Colonic mucosa (tissue), 4 donors: ENCODE measurements around the gene PTPRN2. TPM values are rescaled to one million over a fixed set of nuclear protein-coding genes. Genes with fewer than 3 reads are reported as not detected.

Experiments
- DNase-seq: peaks from one replicate; pipeline ENCODE4 v3.0.0-alpha.2; 2020
- H3K27ac ChIP-seq: fragments of 200-600 bp; one replicate; pipeline ENCODE4 v1.8.0; 2021
- H3K27me3 ChIP-seq: fragments of 200-600 bp; one replicate; pipeline ENCODE4 v1.8.0; 2021
- H3K36me3 ChIP-seq: fragments of 200-600 bp; one replicate; pipeline ENCODE4 v1.8.0; 2021
- H3K4me1 ChIP-seq: fragments of 200-600 bp; one replicate; pipeline ENCODE4 v1.8.0; 2021; ENCODE audit warnings: mild to moderate bottlenecking
- H3K4me3 ChIP-seq: fragments of 200-600 bp; one replicate; pipeline ENCODE4 v1.8.0; 2021
- H3K9ac ChIP-seq, 2 donors: one replicate each; pipeline ENCODE4 v1.7.0; 2013; ENCODE audit warnings: control low read depth in 2 of 2, low read depth in 2 of 2, low read length in 2 of 2
- H3K9me3 ChIP-seq: fragments of 200-600 bp; one replicate; pipeline ENCODE4 v1.8.0; 2021
- intact Hi-C: fragments of 100-400 bp; cut with DNase I; formaldehyde crosslinking; loops from one replicate; pipeline ENCODE4 v1.14.1; 2022
- total RNA-seq, 2 donors: library from RNA; stranded (reverse); fragmentation: NEBNext Ultra II Directional in 1 of 2; extraction: Animal tissue kit (Norgen Biotek cat#: 25700) in 1 of 2; gene quantifications; one replicate each; pipeline ENCODE4 v1.2.1, GENCODE V29; 2021
- TF ChIP-seq, protein P1 (sequence below): fragments of 200-600 bp; IDR thresholded peaks from one replicate; pipeline ENCODE4 v1.8.0; 2022; ENCODE audit warnings: antibody characterized with exemption, mild to moderate bottlenecking
- donor health status: healthy.
- donor health status: DM: no; HTN: no; CAD: no.
- donor health status: DM: no; HTN: no; CAD: no.

Gene PTPRN2
- total RNA-seq, 2 donors from 2014 or later: 14.7 to 21.6 TPM

DNA sequence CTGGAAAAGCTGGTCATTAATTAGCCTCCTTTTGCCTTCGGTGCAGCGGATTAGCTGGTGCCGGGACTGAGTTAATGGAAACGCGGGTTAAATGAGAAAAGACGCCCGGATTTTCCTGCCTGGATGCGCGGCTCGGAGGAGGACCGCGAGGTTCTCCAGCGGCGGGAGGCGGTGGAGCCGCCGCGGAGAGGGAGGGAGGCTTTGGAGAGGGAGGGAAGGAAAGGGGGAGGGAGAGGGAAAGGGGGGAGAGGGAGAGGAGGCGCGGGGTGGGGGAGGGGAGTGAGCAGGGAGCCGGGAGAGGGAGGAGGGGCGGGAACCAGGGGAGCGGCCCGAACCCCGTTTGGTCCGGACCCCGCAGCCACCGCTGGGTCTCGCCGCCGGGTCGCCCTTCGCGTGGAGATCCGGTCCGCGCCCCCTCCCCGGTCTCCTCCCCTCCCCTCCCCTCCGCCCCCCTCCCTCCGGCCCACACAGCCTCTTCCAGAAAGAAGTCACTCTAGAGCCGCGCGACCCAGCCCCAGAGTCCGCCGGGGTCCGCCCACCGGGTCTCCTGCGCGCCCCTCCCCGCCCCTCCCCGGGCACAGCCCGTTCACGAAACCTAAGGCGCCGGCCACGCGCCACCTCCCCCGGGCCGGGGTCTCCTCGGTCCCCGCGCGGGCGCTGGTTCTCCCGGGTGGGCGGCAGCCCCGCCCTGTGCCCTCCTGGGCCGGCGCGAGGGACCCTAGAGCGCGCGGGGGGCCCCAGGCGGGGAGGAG, 903.3 kb downstream of the PTPRN2 start:
- Histone ChIP-seq H3K4me3 (no peak overlapping the region), H3K9ac (no peak overlapping the region), H3K27ac (no peak overlapping the region), H3K27me3 (peaks cover 76% of the 10 kb centered on the region), H3K36me3 (no peaks in the 10 kb centered on the region), H3K4me1 (no peaks in the 10 kb centered on the region), H3K9me3 (no peaks in the 10 kb centered on the region)
- intact Hi-C loops: no loop called here
- TF ChIP-seq, protein P1, sequence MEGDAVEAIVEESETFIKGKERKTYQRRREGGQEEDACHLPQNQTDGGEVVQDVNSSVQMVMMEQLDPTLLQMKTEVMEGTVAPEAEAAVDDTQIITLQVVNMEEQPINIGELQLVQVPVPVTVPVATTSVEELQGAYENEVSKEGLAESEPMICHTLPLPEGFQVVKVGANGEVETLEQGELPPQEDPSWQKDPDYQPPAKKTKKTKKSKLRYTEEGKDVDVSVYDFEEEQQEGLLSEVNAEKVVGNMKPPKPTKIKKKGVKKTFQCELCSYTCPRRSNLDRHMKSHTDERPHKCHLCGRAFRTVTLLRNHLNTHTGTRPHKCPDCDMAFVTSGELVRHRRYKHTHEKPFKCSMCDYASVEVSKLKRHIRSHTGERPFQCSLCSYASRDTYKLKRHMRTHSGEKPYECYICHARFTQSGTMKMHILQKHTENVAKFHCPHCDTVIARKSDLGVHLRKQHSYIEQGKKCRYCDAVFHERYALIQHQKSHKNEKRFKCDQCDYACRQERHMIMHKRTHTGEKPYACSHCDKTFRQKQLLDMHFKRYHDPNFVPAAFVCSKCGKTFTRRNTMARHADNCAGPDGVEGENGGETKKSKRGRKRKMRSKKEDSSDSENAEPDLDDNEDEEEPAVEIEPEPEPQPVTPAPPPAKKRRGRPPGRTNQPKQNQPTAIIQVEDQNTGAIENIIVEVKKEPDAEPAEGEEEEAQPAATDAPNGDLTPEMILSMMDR: no peak
- no peak for DNase-seq

DNA sequence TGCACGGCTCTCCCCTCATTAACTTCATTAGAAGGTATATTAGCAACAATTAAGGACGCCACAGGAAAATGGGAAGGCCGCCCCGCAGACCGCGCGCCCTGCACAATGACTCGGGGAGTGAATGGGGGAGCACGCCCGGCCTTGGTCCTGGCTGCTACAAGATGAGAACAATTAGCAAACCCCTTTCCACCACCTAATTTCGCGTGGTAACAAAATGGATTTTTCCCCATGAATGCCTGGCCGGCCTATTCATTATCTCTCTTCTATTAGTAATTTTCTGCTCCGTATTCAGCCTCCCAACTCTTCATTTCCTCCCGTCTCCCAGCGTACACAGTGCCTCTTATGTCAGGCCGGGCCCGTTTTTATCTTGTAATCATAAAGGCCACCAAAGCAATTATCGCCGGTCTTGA, 903.9 kb downstream of the PTPRN2 start:
- no peaks in the 10 kb centered on the region for H3K9me3 ChIP-seq
- H3K4me1 ChIP-seq: no peaks in the 10 kb centered on the region
- peaks cover 70% of the 10 kb centered on the region for H3K27me3 ChIP-seq
- H3K4me3 ChIP-seq: no peak overlapping the region
- TF ChIP-seq, protein P1: no peak
- intact Hi-C loops: no loop called here
- no peak overlapping the region for H3K9ac ChIP-seq
- no peak overlapping the region for H3K27ac ChIP-seq
- no peaks in the 10 kb centered on the region for H3K36me3 ChIP-seq
- no peak for DNase-seq

DNA sequence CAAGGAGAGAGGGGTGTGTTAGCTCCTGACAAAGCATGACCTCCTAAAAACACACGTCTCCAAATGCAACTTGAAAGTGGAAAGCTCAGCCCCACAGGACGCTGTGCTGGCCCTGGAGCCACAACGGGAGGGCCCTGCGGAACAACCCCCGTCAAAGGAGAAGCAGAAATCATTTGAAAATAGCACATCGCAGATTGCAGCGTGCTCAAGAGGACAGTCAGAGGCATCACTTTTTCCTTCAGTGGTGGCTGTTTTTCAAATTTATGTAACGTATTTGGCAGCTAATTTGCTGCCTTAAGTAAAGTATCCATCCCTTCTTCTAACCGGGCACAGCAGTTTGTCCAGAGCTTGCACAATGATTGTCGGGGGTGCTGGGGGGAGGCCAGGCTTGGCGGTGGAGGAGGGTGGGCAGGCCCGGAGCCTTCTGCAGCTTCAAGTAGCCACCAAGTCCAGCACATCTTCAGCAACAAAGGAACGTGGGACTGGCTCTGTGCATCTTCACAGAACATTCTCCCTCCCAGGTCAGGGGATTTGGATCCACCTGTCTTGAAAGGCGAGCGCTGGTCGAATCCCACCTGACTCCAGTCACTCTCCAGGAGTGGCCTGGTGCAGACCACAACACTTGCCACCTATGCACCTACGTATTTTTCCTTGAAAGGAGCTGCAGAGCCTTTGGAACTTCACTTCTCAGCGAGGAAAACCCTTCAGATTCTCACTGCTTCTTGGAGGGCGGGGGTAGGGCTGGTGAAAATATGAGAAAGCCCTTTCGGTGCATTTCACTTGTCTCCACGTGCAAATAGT, 904.5 kb downstream of the PTPRN2 start:
- no peaks in the 10 kb centered on the region for H3K9me3 ChIP-seq
- no peak overlapping the region for H3K4me3 ChIP-seq
- no peaks in the 10 kb centered on the region for H3K36me3 ChIP-seq
- no peak for DNase-seq
- intact Hi-C loops: no loop called here
- no peak overlapping the region for H3K27ac ChIP-seq
- TF ChIP-seq, protein P1: no peak
- peaks cover 64% of the 10 kb centered on the region for H3K27me3 ChIP-seq
- H3K9ac ChIP-seq: no peak overlapping the region
- H3K4me1 ChIP-seq: no peaks in the 10 kb centered on the region

DNA sequence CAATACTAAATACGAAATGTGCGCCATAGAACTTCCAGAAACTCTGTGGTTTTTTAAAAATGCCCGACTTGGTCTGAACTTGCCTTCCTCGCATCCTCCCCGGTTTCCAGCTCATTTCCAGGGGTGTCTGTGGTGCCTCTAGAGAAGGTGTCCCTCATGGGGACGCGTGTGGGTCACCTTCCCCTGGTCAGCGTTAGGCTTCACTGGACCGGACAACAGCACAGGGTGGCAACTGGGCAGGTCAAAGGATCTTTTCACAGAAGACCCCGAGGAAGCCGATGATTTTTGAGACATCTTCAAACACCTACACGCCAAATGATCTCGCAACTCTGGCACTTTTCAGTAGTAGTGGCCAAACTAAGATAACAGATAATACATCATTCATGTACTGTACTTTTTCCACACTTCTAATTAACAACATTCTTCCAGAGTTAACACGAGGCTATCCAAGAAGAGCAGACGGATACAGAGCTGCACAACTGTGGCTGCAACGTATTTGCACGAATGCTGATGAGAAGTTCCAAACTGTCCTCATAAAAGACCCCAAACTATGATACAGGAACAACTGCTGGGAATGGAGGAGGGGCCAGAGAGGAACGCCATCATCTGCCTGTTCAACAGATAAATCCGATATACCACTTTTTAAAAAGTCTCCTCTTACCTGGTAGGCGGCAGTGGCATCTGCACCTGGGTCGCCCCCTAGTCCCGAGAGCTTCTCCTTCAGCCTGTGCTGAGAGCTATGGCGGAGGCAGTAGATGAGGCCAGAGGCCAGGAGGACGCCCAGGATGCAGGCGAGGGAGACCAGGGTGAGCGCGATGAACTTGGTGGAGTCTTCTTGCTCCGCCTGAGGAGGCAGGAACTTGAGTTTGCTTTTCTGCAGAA, 905.3 kb downstream of the PTPRN2 start:
- TF ChIP-seq, protein P1: no peak
- intact Hi-C loops: no loop called here
- Histone ChIP-seq H3K4me3 (no peak overlapping the region), H3K27ac (no peak overlapping the region), H3K27me3 (peaks cover 55% of the 10 kb centered on the region), H3K9ac (no peak overlapping the region), H3K4me1 (no peaks in the 10 kb centered on the region), H3K9me3 (no peaks in the 10 kb centered on the region), H3K36me3 (no peaks in the 10 kb centered on the region)
- no peak for DNase-seq

DNA sequence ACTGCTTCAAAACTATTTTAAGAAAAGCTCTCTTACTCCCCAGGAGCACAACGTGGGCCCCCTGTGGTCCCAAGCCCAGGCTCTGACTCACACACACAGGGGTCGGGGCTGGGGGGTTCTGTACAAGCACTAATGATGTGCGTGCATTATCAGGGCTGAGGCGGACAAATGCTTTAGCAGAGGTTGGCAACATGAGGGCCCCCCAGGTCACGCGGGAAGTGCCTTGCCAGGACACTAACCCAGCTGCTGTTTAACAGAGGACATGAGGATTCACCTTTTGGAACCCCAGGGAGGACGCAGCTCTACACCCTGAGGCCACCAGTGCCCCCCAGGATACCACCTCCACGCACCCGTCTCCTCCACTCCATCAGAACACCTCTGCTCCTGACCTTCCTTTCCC, 908.0 kb downstream of the PTPRN2 start:
- TF ChIP-seq, protein P1: no peak
- H3K4me1 ChIP-seq: no peaks in the 10 kb centered on the region
- no peak overlapping the region for H3K4me3 ChIP-seq
- H3K27me3 ChIP-seq: peaks cover 28% of the 10 kb centered on the region
- H3K9ac ChIP-seq: no peak overlapping the region
- no peak overlapping the region for H3K27ac ChIP-seq
- no peaks in the 10 kb centered on the region for H3K9me3 ChIP-seq
- intact Hi-C loops: no loop called here
- H3K36me3 ChIP-seq: no peaks in the 10 kb centered on the region
- no peak for DNase-seq
